Measurements from ENCODE around the gene HSPBP1.

The HSPBP1 gene

DNA sequence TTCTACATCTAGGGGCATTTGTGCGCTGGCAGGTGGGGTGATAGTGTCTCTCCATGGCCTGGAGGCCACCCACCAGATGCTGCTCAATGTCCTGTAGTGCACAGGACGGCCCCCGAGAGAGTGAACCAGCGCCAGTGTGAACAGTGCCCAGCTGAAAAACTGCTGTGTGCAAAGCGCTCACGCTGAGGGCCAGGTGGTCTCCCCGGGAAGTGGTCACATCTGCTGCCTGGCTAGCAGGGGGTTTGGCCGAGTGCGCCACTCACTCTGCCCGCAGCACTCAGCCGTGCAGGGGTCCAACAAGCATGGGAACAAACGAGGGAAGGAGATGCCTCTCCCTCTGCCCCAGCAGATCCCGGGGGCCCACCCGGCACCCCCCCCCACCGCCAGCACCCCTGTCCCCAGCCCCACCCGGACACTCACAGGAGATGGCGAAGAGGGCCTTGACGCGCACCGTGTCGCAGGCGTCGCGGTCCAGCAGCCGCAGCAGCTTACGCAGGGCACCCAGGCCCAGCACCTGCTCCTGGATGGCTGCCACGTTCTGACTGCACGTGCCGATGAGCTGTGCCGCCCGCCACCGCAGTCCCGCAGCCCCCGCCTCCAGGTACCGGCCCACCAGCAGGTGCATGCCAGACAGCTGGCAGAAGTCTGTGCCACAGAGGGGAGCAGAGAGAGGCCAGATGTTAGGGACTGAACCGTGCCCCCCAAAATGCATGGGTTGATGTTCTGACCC lies 5.8 kb downstream of the HSPBP1 start:
- DNase-seq, result no peak

DNA sequence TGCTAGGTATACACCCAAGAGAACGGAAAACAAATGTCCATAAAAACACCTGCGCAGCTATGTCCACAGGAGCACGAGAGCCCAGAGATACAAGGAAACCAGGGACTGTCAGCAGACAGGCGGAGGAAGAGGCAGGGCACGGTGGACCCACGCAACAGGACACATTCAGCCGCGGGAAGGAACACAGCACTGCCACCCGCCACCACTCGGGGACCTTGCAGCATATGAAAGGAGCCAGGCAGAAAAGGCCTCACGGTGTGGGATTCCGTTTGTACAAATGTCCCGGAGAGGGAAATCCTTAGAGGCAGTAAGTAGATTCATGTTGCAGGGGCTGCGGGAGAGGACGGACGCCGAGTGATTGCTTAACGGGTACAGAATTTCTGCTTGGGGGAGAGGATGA lies 7.8 kb downstream of the HSPBP1 start:
- no peak for DNase-seq

DNA sequence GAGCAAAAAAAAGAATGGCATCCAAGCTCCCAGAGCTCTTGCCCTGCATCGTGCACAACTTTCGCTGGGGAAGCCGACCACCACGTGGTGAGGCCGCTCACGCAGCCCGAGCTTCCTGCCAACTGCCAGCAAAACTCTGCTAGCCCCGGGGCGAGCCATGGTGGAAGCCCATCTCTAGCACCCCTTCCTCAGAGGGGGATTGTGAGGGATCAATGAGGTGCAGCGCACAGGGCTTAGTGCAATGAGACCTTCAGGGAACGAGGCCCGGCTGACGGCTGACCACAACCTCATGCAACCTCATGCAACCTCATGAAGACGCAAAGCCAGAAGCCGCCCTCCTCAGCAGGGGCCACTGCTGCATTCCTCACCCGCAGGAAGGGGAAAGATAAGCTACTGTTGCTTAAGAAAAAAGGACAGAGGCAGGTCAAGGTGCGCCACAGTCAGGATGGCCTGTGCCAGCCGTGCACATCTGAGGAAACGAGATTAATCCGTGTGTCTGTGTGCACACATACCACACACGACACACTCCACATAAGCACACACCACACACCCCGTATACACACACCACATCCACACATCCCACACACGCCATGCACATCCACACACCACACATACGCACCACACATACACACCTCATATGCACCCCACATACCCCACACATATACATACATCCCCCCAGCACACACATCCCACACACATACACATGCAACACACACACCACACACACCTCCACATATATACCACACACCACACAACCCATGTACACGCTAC lies 9.6 kb downstream of the HSPBP1 start:
- DNase-seq, result no peak

DNA sequence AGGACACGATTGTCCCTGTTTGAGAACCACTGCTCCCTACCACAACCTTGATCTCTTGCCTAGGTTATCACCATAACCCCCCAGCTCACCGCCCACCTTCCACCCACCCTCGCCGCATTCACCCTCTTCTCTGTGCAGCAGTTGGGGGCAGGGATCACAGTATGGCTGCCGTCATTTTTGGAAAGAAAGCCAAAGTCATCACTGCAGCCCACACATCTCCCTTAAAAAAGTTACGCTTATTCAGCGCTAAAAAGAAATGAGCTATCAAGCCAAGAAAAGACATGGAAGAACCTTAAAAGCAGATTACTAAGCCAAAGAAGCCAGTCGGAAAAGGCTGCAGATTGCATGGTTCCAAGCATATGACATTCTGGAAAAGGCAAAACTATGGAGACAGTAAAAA lies 10.6 kb downstream of the HSPBP1 start:
- DNase-seq, result no peak

DNA sequence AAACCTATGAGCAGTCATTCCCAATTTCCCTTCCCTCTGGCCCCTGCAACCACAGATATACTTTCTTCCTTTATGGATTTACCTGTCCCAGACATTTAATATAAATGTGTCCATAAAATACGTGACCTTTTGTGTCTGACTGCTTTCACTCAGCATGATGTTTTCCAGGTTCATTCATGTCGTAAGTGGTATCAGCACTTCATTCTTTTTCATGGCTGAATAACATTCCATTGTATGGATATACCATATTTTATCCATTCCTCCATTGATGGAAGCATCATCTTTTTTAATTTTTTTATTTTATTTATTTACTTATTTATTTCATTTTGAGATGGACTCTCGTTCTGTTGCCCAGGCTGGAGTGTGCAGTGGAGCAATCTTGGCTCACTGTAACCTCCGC lies 13.1 kb downstream of the HSPBP1 start:
- no peak for DNase-seq

DNA sequence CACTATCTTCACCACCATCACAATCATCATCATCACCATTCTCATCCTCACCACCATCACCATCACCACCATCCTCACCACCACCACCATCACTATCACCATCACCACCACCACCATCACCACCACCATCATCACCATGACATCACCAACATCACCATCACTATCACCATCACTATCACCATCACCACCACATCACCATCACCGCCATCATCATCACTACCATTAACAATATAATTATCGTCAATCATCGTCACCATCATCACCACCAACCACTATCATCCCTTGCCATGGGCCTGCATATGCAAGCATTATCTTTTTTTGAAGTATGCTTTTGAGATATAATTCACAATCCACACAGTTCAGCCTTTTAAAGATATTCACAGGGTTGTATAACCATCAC lies 13.5 kb downstream of the HSPBP1 start:
- no peak for DNase-seq

DNA sequence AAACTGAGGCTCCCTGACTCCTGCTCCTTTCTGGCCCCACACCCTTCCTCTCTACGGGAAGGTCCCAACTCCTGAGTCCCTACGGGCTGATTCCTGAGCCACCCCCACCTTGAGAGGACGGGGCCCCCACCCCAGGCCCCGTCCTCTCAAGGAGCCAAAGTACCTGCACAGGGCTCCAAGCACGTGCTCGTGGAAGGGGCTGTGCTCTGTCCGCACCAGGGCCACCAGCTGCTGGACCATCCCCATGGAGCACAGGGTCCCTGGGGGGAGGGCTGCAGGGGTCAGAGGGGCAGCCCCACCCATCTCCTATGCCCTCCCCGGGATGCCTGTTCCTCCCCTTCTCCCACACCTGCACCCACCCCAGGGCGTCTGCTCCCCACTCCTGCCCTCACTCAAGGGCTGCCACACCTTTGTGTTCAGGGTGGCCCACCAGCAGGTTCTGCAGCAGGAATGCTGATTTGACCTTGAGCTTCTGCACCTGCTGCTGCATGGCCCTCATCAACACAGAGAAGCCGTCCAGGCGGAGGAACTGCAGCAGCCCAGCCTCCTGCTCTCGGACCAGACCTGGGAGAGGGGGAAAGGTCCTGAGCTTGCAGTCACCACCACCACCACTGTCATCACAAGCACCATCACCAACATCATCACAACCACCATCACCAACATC lies 14.1 kb downstream of the HSPBP1 start:
- DNase-seq, result no peak

DNA sequence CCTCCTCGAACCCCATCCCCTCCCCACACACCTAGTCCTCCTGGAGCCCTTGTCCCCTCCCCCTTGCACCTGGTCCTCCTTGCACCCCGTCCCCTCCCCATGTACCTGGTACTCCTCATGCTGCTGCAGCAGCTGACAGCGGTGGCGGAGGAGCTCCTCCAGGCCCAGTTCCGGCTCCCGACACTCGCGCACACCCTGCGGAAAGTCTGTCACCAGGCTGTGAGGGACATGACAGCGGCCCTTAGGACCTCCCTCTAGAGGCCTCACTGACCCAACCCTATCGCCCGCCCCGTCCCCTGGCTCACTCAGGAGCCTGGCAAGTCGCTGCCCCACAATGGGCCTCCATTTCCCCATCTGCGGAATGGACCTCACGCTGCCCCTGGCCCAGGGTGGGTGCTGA lies 14.7 kb downstream of the HSPBP1 start:
- DNase-seq, result no peak

DNA sequence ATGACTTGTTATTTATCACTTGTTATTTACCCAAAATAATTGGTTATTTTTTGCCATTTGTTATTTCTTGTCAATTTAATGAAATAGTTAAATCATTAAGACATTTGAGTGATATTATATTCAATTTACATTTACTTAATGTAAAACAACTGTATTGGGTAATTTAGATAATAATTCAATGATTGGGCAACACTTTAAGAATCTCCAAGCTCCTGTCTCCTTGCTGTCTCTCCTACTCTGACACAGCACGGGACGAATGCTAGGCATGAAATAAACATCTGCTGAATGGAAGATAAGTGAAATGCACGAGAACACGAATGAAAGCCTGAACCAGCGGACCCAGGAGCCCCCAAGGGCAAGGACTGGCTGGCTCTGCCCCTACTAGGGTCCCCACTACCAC lies 15.4 kb downstream of the HSPBP1 start:
- no peak for DNase-seq

DNA sequence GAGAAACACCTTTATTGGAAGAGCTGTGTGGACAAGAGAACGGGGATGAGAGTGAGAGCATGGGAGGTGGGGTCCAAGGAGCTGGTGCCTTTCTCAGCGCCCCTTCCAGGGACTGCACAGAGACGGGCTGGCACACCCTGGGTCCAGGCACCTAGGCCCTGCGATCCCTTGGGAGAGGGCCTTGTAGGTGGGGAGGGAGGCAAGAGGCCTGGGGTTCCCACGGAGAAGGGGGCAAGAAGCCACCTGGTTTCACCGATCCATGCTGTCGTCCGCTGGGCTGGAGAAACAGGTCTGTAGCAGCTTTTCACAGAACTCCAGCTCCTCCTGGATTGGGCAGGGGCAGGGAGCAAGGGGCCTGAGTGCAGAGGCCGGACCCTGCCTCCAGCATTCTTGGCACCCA lies 17.6 kb downstream of the HSPBP1 start:
- DNase-seq, result no peak

DNA sequence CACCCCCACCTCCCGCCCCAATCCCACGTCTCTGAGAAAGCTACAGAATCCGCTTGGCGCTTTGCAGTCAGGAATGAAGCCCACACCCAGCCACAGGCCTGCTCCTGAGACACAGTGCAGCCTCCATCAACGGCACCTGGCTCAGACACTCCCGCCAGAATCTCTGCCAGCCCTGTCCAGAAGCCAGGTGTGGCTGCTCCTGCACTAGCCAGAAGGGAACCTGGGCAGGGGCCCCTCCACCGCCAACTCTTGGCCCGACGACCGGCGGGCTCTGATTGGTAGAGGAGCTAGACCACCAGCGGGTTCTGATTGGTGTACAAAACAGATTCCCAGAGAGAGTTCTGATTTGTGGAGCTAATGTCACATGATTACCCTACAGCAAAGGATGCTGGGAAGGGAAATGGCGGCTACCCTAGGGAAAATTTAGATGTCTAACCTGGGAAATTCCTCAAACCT lies 18.2 kb downstream of the HSPBP1 start:
- no peak for DNase-seq

DNA sequence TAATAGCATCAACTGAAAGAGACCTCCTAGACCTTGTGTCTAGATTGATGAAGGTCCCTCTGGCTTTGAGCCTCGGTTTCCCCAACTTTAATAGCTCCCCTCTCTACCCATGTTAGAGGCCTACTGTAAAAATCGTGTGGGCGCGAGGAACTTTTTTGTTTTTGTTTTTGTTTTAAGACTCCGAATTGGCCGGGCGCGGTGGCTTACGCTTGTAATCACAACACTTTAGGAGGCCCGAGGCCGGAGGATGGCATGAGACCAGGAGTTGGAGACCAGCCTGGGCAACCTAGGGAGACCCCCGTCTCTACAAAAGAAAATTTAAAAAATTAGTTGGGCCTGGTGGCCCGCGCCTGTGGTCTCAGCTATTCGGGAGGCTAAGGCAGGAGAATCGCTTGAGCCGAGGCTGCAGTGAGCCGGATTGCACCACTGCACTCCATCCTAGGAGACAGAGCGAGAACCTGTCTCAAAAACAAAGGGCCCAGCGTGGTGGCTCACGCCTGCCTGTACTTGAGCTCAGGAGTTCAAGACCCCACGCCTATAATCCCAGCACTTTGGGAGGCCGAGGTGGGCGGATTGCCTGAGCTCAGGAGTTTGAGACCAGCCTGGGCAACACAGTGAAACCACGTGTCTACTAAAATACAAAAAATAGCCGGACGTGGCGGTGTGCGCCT lies 20.2 kb downstream of the HSPBP1 start:
- DNase-seq, result no peak

DNA sequence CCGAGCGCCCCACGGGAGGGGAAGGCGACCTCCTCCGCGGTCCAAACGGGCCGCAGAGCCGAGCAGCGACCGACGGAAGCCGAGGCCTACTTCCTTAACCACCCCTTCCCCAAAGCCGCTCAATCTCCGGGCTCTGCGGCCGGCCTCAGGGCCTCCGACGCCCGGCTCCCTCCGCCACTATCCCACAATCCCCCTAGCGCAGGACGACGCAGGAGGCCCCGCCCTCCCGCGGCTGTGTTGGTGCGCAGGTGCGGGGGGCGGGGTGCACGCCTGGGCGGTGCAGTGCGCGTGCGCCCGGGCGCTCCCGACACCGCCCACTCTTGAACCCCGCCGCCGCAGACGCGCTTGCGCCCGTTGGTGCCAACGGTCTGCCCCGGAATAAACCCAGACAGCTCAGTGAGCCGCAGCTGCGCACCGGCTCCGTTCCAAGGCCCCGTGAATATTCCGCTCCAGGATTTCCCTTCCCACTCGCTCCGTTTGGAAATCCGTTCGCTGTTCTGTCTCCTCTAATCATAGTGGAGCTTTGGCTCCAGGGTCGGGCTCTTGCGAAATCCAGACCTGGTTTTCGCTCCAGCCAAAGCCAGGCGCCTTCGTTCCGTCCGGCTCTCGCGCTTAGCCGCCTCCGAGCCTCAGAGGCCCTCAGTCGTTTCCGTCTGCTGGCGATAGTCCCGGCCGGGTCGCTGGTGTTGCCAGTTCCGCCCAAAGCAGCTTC lies 20.9 kb downstream of the HSPBP1 start, which contains the start of gene PPP6R1:
TSS of gene PPP6R1 (minus strand) at position 190 of the 712 bp plus-strand sequence. CDS start 11,914 bp downstream, outside the sequence.
- peak; percentile 97 for DNase-seq

DNA sequence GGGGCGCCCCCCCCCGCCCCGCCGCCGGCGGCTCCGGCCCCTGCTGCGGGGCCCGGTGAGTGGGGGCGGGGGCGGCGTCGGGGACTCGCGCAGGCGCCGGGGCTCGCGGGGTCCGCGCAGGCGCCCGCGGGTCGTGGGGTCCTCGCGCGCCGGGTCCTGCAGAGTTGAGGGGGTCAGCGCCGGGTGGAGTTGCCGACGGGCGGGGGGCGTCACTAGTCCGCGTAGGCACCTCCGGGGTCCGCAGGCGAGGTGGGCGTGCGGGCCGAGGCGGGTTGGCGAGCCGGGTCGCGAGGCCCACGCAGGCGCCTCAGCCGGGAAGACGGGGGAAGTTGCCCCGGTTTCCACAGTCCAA lies 21.5 kb downstream of the HSPBP1 start:
- no peak for DNase-seq

DNA sequence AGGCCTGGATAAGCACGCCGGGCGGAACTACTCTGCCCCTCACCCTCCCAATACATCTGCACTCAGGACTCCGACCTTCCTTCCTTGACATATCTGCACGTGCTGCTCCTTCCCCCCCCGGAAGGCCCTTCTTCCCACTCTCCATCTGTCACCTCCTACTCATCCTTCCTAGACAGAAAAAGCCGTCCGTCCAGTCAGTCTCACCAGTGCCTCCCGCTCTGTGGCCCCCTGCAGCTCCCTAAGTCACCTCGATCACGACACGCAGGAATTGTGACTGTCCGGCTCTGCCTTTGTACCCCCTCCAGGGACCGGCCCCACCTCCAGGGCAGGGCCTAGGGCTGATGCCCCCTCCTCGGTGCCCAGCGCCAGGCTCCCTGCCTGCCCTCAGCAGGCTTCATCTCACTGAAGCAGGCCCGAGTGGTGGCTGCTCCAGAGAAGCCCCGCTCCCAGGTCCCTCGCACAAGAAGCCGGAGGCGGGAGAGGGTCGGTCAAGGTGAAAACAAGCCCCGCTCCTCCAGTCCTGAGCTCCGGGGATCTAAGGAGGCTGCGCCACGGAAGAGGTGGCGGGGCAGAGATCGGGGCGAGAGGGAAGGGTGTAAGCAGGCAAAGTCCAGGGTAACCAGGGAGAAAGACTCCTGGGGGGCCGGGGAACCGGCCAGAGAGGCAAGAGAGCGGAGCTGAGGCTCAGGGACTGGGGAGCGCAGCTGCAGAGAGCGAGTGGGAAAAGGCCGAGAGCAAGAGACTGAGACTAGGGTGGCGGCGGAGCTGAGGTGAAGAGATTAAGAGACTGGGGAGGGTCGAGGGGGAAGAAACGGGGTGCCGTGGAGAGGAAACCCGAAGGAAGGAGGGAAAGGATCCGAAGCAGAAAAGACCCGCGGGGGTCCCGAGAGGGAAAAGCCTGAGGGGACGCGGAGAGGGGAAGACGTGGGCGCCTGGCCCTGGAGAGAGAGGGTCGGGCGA lies 22.2 kb downstream of the HSPBP1 start:
- no peak for DNase-seq

DNA sequence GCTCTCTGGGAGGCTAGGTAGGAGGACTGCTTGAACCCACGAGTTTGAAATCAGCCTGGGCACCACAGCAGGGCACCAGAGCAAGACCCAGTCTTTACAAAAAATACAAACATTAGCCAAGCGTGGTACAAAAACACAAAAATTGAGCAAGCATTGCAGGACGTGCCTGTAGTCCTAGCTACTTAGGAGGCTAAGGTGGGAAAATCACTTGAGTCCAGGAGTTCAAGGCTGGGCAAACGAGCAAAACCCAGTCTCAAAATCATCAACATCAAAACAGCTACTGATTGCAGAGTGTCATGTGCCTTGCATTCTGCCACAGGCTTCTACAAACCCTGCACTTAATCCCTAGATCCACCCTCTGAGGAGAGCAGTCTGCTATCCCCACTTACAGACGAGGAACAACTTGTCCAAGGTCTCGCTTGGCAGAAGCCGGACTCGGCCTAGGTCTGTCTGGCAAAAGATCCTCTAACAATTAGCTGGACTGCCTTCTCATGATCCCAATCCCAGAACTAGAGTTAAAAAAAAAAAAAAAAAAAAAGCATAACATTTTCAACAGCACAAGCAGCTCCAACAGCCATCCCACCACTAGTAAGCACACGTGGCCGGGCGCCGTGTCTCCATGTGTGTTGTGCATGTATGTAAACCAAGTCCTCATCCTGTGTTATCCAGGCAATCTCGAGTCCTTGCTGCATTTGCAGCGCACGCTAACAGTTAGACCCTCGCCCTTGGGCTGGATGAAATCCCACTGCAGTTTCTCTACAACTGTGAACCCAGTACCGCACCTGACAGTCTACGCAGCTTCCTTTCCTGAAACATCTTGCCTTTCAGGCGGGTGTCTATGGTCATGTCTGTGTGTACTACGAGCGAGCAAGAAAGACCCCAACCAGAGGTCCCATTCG lies 23.1 kb downstream of the HSPBP1 start:
- no peak for DNase-seq

DNA sequence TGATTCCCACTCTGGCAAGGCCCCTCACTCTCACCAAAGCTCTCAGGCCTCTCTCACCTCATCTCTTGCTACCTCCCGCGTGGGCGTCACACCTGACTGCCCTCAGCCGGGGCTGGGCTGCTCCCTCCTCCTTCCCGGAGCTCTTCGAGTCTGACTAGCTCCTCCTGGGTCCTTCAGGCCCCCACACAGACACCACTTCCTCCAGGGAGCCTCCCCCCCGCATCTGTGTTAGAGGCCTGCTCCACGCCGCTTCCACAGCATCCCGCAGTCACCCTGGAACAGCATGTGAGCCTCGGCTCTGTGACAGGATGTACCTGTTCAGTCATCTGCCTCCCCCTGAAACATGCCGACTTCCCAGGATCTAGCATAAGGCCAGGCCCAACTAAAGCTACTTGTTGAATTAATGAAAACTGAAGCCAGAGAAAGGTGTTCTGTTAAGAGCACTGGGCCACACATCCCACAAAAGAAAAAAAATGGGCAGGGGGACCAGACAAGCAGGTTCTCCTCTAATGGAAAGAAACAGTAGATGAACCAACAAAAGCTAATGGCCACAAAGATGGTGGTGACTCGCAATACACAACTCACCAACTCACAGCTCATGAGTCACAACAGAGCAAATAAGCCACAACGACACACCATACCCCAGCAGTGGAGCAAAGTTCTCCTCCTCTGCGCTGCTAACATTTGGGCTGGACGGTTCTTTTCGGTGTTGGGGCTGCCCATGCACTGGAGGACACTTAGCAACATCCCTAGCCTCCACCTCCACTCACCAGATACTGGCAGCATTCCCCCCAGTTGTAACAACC lies 24.1 kb downstream of the HSPBP1 start:
- no peak for DNase-seq

DNA sequence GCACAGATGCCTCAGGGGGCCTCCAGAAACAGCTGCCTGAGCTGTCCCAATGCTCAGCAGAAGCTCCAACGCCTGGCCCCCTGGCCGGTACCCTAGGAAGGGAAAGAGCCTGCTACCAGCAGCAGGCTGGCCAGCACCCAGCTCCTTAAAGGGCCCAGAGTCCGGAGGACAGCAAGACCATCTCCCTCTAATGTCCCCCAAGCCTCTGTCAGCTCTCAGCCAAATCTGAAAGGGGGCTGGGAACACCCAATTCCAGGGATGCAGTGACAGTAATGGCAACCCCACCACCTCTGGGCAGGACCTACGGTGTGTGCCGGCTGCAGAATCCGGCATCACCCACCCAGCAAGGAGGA lies 25.3 kb downstream of the HSPBP1 start:
- no peak for DNase-seq

DNA sequence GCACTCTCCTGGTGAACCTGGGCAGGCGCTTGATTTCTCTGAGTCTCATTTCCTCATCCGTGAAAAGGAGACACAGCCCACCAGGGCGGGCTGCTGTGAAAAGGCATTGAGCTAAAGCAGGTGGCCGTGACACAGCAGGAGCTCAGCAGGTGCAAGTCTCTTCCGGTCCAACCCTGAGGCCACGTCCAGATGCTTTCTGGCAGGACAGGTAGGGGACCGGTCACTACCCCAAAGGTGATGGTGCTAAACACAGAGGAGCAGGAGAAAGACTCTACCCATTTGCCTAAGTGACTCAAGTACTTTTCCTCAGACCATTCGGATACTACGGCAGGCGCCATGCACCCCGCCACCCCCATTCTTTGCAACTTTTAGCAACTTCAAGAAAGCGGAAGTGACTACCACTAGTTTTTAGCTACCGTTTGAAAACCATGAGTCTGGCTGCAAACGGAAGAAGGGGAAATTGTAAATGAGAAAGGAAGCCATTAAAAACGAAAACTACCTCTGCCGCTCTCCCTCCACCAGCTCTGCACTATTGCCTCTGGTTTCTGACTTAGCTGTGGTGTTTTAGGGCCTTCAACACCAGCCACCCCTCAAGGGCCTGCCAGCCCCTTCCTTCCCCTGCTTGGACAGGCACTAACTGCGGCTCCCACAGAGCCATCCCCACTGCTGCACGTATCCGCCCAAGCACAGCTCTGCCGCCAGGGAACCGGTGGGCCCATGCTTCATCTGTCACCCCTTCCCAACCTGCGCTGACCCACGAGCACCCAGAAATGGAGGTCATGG lies 25.9 kb downstream of the HSPBP1 start:
- DNase-seq, result no peak
